Muscle of leg (tissue), 16 donors: ENCODE data around the gene SPNS1. TPM values are rescaled to one million over a fixed set of nuclear protein-coding genes. Genes with fewer than 3 reads are reported as not detected.
"Not testable (repeated sequence)": the region's sequence is repeated elsewhere in the genome, so short reads cannot be mapped to it uniquely, and the experiment has no call there.

Experiments used
- DNase-seq: peaks from one replicate; pipeline ENCODE4 v3.0.0; 2013
- H3K27ac ChIP-seq: one replicate; pipeline ENCODE4 v1.5.1; 2013; ENCODE audit warnings: mild to moderate bottlenecking, low read length, control low read depth
- H3K27me3 ChIP-seq: one replicate; pipeline ENCODE4 v1.6.1; 2013; ENCODE audit warnings: low read length; ENCODE audit not compliant: control insufficient read depth, insufficient read depth
- H3K36me3 ChIP-seq: one replicate; pipeline ENCODE4 v1.6.1; 2013; ENCODE audit warnings: low read length; ENCODE audit not compliant: control insufficient read depth, insufficient read depth
- H3K4me1 ChIP-seq: one replicate; pipeline ENCODE4 v1.6.1; 2013; ENCODE audit warnings: low read length; ENCODE audit not compliant: control insufficient read depth, insufficient read depth
- H3K4me3 ChIP-seq: one replicate; pipeline ENCODE4 v1.5.1; 2013; ENCODE audit warnings: low read length, control low read depth
- H3K9me3 ChIP-seq: replicated peaks from 2 replicates; pipeline ENCODE4 v1.6.1; 2013; ENCODE audit warnings: low read depth, low read length; ENCODE audit not compliant: control insufficient read depth
- WGBS: methylation state at CpG from one replicate; pipeline ENCODE4 v1.1.5; 2013; ENCODE audit warnings: missing lambda C conversion rate; ENCODE audit not compliant: insufficient coverage; 5-methylcytosine and 5-hydroxymethylcytosine counted together
- long read RNA-seq, 11 donors: transcript quantifications; one replicate each; lab custom pipeline, GENCODE V29; 2026
- polyA plus RNA-seq, 8 donors: library from polyadenylated mRNA; unstranded; fragments of 120-200 nt; gene quantifications; one replicate each; pipeline versions ENCODE4 v1.2.1 to v1.2.3, GENCODE V29; 2013; ENCODE audit warnings: inconsistent platforms in 1 of 8, low replicate concordance in 1 of 8; ENCODE audit not compliant: insufficient read length in 8 of 8, insufficient read depth in 1 of 8
- total RNA-seq: library from RNA; stranded (reverse); fragments of 120-200 nt; gene quantifications from one replicate; pipeline ENCODE4 v1.2.4, GENCODE V29; 2013

Gene SPNS1, protein sequence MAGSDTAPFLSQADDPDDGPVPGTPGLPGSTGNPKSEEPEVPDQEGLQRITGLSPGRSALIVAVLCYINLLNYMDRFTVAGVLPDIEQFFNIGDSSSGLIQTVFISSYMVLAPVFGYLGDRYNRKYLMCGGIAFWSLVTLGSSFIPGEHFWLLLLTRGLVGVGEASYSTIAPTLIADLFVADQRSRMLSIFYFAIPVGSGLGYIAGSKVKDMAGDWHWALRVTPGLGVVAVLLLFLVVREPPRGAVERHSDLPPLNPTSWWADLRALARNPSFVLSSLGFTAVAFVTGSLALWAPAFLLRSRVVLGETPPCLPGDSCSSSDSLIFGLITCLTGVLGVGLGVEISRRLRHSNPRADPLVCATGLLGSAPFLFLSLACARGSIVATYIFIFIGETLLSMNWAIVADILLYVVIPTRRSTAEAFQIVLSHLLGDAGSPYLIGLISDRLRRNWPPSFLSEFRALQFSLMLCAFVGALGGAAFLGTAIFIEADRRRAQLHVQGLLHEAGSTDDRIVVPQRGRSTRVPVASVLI
- total RNA-seq (12.0 TPM), polyA plus RNA-seq (10 to 100 TPM; 24.9 to 33.6 (median 29.4) TPM)
- long read RNA-seq, donor 1, partial matches to known transcripts: 0 of 4 reads
- long read RNA-seq, donor 1, other reads (novel, unspliced or antisense): 0 of 4 reads
- long read RNA-seq, donor 2: 0 reads
- long read RNA-seq, donor 3, transcript SPNS1-201 (12 exons, 2,208 nt): major isoform, 5 of 23 reads
- long read RNA-seq, donor 3, partial matches to known transcripts: 17 of 23 reads
- long read RNA-seq, donor 3, other reads (novel, unspliced or antisense): 0 of 23 reads
- long read RNA-seq, donor 4, partial matches to known transcripts: 0 of 2 reads
- long read RNA-seq, donor 4, other reads (novel, unspliced or antisense): 0 of 2 reads
- long read RNA-seq, donor 5, transcript SPNS1-201 (12 exons, 2,208 nt): major isoform, 14 of 44 reads
- long read RNA-seq, donor 5, partial matches to known transcripts: 29 of 44 reads
- long read RNA-seq, donor 5, other reads (novel, unspliced or antisense): 0 of 44 reads
- long read RNA-seq, donor 6, transcript SPNS1-201 (12 exons, 2,208 nt): major isoform, 6 of 7 reads
- long read RNA-seq, donor 6, partial matches to known transcripts: 0 of 7 reads
- long read RNA-seq, donor 6, other reads (novel, unspliced or antisense): 0 of 7 reads
- long read RNA-seq, donor 7, partial matches to known transcripts: 6 of 11 reads
- long read RNA-seq, donor 7, other reads (novel, unspliced or antisense): 0 of 11 reads
- long read RNA-seq, donor 8: 0 reads
- long read RNA-seq, donor 9, transcript SPNS1-201 (12 exons, 2,208 nt): major isoform, 5 of 5 reads
- long read RNA-seq, donor 9, partial matches to known transcripts: 0 of 5 reads
- long read RNA-seq, donor 9, other reads (novel, unspliced or antisense): 0 of 5 reads
- long read RNA-seq, donor 10, transcript SPNS1-201 (12 exons, 2,208 nt): major isoform, 7 of 7 reads
- long read RNA-seq, donor 10, partial matches to known transcripts: 0 of 7 reads
- long read RNA-seq, donor 10, other reads (novel, unspliced or antisense): 0 of 7 reads
- long read RNA-seq, donor 11, partial matches to known transcripts: 5 of 7 reads
- long read RNA-seq, donor 11, other reads (novel, unspliced or antisense): 0 of 7 reads

DNA sequence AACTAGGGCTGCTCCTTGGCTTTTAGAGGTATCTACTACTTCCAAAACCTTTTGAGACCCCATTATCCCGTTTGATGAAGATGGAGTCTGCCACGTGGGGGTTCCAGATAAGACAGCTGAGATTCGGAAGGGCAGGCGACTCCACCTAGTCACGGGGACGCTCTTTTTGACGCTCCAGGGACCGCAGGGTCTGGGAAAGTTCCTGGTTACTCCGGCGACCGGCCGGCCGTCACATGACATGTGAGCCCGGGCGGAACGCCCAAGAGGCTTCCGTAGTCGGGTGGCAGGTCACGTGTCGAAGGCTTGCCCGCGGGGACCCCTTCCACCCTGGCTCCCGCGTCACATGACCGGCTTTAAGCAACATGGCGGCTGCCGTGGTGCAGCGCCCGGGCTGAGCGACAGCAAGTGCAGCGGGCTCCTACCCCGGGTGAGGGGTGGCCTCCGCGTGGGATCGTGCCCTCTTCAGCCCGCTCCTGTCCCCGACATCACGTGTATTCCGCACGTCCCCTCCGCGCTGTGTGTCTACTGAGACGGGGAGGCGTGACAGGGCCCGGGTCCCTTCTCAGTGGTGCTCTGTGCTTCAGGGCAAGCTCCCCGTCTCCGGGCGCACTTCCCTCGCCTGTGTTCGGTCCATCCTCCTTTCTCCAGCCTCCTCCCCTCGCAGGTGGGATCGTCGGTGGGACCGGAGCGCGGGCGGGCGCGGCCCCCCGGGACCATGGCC, at the start of gene SPNS1:
SPNS1 (plus strand) TSS at position 342 of the 721 bp plus-strand sequence; CDS start at position 716, 374 bp downstream.
- DNase-seq: peak; percentile 99
- peaks cover 25% of the 10 kb centered on the region for H3K36me3 ChIP-seq
- H3K4me1 ChIP-seq: peaks cover 17% of the 10 kb centered on the region
- under 1% methylated on average over 59 of the region's 60 CpGs for WGBS
- H3K4me3 ChIP-seq: peak within 1 kb of the TSS; percentile 92
- no peaks in the 10 kb centered on the region for H3K27me3 ChIP-seq
- H3K27ac ChIP-seq: peak within 1 kb of the TSS; percentile 91
- H3K9me3 ChIP-seq: no peaks in the 10 kb centered on the region

DNA sequence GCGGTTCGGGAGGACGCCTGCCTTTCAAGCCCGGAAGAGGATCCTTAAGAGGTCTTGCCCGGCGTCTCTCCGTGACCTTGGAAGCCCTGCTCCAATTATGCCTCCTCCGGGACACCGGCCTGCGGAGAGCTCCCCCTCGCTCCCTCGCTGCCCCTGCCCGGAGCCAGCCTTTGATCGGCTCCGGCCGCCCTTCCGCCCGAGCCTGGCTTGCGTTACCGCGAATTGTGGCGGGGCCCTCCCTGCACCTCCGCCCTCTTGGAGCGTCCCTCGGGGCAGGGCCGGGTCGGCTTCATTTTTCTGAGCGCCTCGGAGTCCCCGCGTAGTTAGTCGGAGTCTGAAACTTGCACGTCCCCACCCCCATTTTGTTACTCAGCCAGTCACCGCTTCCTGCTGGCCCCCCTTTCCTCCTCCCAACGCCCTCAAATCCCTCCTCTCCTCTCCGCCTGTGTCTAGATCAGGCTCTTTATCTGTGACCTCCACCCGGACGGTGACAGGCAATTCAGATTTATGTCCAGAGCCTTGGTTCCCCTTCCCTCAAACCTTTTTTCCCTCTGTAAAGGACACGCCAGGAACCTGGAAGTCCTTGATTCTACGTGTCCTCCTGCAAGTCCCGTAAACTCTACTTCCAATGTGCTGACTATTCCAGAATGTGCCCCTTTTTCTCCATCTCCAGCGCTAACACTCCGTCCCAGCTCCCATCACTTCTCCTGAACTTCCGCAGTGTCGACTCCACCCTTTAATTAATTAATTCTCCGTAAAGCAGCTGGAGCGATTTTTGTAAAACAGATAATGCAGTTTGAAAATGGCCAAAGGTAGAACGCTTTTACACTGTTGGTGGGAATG, 49.0 kb upstream of the SPNS1 start:
- Histone ChIP-seq H3K4me3 (peak overlapping the region; percentile 97), H3K27ac (peak overlapping the region; percentile 99), H3K36me3 (peaks cover 10% of the 10 kb centered on the region), H3K9me3 (no peaks in the 10 kb centered on the region), H3K27me3 (no peaks in the 10 kb centered on the region), H3K4me1 (peaks cover 19% of the 10 kb centered on the region)
- peak; percentile 96 for DNase-seq
- under 1% methylated on average over 43 of the region's 48 CpGs for WGBS

DNA sequence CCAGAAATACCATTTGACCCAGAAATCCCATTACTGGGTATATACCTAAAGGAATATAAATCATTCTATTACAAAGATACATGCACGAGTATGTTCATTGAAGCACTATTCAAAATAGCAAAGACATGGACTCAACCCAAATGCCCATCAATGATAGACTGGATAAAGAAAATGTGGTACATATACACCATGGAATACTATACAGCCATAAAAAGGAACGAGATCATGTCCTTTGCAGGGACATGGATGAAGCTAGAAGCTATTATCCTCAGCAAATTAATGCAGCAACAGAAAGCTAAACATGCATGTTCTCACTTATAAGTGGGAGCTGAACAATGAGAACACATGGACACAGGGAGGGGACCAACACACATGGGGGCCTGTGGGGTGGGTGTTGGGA, 48.3 kb upstream of the SPNS1 start:
- WGBS: no CpG with 5 or more reads among the region's 2 CpGs
- H3K9me3 ChIP-seq, H3K27me3 ChIP-seq, H3K27ac ChIP-seq, H3K4me3 ChIP-seq, H3K36me3 ChIP-seq, DNase-seq: not testable (repeated sequence)
- H3K4me1 ChIP-seq: peaks cover 20% of the 10 kb centered on the region

DNA sequence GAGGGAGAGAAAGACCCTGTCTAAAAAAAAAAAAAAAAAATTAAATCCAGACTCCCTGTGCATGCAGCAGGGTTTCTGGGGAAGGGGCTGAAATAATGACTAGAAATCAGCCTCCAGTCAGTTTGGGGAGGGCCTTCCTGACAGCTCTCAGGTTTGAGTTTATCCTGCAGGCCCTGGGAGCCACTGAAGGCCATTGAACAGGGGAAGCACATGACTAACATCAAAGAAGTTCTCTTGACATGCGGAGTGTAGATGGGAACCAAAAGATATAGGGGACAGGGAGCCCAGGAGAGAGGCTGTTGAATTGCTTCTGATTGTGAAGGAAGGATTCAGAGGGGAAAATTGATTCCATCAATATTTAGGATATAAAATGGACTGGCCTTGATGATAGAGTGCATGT, 46.8 kb upstream of the SPNS1 start:
- H3K27me3 ChIP-seq: no peaks in the 10 kb centered on the region
- H3K9me3 ChIP-seq: no peaks in the 10 kb centered on the region
- H3K36me3 ChIP-seq: peaks cover 2% of the 10 kb centered on the region
- peaks cover 20% of the 10 kb centered on the region for H3K4me1 ChIP-seq
- H3K4me3 ChIP-seq: no peak overlapping the region
- no peak overlapping the region for H3K27ac ChIP-seq
- 40% methylated on average over 1 of the region's 1 CpG for WGBS
- no peak for DNase-seq

DNA sequence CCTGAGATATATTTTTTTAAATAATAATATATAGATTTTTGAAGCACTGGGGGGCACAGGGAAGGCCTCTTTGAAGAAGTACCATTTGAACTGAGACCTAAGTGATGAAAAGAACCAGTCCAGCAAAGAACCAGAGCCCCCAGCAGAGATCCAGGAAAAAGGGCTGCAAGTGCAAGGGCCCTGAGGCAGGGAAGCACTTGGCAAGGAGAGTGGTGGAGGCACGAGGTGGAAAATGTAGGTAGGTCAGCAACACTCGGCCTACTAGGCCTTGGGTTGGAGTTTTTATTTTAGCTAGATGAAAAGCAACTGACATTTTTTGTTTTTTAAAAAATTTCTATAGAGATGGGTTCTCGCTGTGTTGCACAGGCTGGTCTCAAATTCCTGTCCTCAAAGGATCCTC, 44.4 kb upstream of the SPNS1 start:
- Histone ChIP-seq H3K9me3 (no peaks in the 10 kb centered on the region), H3K27me3 (no peaks in the 10 kb centered on the region), H3K27ac (no peak overlapping the region), H3K36me3 (no peaks in the 10 kb centered on the region), H3K4me3 (no peak overlapping the region), H3K4me1 (peaks cover 6% of the 10 kb centered on the region)
- DNase-seq: no peak
- WGBS: 78% methylated on average over 3 of the region's 3 CpGs

DNA sequence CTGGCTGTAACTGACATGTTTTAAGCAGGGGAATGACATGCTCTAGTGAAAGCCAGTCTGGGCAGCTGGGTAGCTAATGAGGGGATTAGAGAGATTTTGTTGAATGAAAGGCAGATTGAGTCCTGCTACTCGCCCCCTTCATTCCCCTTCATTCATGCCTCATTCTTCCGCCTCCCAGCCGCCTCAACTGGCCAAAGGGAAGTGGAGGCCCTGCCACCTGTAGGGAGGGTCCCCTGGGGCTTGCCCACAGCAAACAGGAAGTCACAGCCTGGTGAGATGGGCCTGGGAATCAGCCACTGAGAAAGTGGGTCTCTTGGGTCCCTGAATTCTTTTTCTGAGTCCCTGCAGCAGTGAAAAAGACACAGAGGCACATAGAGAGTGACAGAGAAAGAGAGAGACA, 43.9 kb upstream of the SPNS1 start:
- H3K27ac ChIP-seq: no peak overlapping the region
- no peak for DNase-seq
- H3K9me3 ChIP-seq: no peaks in the 10 kb centered on the region
- H3K4me3 ChIP-seq: no peak overlapping the region
- no peaks in the 10 kb centered on the region for H3K27me3 ChIP-seq
- no CpG with 5 or more reads among the region's 3 CpGs for WGBS
- peaks cover 6% of the 10 kb centered on the region for H3K4me1 ChIP-seq
- H3K36me3 ChIP-seq: no peaks in the 10 kb centered on the region

DNA sequence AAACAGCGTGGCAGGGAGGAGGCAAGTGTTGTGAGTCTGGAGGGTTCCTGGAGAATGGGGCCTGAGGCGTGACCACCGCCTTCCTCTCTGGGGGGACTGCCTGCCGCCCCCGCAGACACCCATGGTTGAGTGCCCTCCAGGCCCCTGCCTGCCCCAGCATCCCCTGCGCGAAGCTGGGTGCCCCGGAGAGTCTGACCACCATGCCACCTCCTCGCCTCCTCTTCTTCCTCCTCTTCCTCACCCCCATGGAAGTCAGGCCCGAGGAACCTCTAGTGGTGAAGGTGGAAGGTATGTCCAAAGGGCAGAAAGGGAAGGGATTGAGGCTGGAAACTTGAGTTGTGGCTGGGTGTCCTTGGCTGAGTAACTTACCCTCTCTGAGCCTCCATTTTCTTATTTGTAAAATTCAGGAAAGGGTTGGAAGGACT, 42.8 kb upstream of the SPNS1 start, which contains the start of gene CD19:
CD19 (plus strand) TSS at position 171 of the 425 bp plus-strand sequence; CDS start at position 201, 30 bp downstream.
- H3K36me3 ChIP-seq: no peaks in the 10 kb centered on the region
- DNase-seq: no peak
- no peaks in the 10 kb centered on the region for H3K9me3 ChIP-seq
- WGBS: 90% methylated on average over 2 of the region's 10 CpGs
- H3K27ac ChIP-seq: no peak within 1 kb of the TSS
- peaks cover 12% of the 10 kb centered on the region for H3K4me1 ChIP-seq
- peaks cover 2% of the 10 kb centered on the region for H3K27me3 ChIP-seq
- H3K4me3 ChIP-seq: no peak within 1 kb of the TSS

DNA sequence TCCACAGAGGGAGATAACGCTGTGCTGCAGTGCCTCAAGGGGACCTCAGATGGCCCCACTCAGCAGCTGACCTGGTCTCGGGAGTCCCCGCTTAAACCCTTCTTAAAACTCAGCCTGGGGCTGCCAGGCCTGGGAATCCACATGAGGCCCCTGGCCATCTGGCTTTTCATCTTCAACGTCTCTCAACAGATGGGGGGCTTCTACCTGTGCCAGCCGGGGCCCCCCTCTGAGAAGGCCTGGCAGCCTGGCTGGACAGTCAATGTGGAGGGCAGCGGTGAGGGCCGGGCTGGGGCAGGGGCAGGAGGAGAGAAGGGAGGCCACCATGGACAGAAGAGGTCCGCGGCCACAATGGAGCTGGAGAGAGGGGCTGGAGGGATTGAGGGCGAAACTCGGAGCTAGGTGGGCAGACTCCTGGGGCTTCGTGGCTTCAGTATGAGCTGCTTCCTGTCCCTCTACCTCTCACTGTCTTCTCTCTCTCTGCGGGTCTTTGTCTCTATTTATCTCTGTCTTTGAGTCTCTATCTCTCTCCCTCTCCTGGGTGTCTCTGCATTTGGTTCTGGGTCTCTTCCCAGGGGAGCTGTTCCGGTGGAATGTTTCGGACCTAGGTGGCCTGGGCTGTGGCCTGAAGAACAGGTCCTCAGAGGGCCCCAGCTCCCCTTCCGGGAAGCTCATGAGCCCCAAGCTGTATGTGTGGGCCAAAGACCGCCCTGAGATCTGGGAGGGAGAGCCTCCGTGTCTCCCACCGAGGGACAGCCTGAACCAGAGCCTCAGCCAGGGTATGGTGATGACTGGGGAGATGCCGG, 42.0 kb upstream of the SPNS1 start:
- Histone ChIP-seq H3K4me1 (peaks cover 12% of the 10 kb centered on the region), H3K9me3 (no peaks in the 10 kb centered on the region), H3K27ac (no peak overlapping the region), H3K36me3 (no peaks in the 10 kb centered on the region), H3K27me3 (peaks cover 2% of the 10 kb centered on the region), H3K4me3 (no peak overlapping the region)
- 83% methylated on average over 12 of the region's 20 CpGs for WGBS
- DNase-seq: no peak
